CD4-positive, alpha-beta T cell (primary cell): ENCODE data around the gene SSH2. TPM values are rescaled to one million over a fixed set of nuclear protein-coding genes. Genes with fewer than 3 reads are reported as not detected.

Experiments
- ATAC-seq: fragments of 200-7000 bp; cut with Tn5 transposase; one replicate; pipeline ENCODE4 v1.10.0; 2022; ENCODE audit warnings: mild to moderate bottlenecking; ENCODE audit not compliant: poor library complexity
- CTCF ChIA-PET: fragments of 350-600 bp; sonication (Branson Sonifier 250); formaldehyde crosslinking; loops from one replicate; lab custom pipeline; 2021; ENCODE audit warnings: antibody characterized with exemption, inconsistent platforms; lab: Charles Lee
- POLR2A ChIA-PET: fragments of 350-600 bp; sonication (Branson Sonifier 250); formaldehyde crosslinking; loops from one replicate; lab custom pipeline; 2021; ENCODE audit warnings: antibody characterized with exemption, inconsistent platforms; lab: Charles Lee
- DNase-seq, 14 experiments: peaks; one replicate each; pipeline ENCODE4 v3.0.0-alpha.2; 2013 to 2020; ENCODE audit warnings: mixed read lengths in 2 of 14
- H3K27ac ChIP-seq, 2 donors: one replicate each; pipeline versions ENCODE4 v1.5.1 to v1.7.0; 2013; ENCODE audit warnings: low read length in 2 of 2, low read depth in 1 of 2, mild to moderate bottlenecking in 1 of 2
- H3K27me3 ChIP-seq, 2 experiments: 1 replicate in 1 of 2; 2 replicates in 1 of 2; pipeline versions ENCODE4 v1.6.1 to v1.7.0; 2013; ENCODE audit warnings: low read length in 2 of 2, control low read depth in 1 of 2, mild to moderate bottlenecking in 1 of 2, moderate library complexity in 1 of 2; ENCODE audit not compliant: insufficient read depth in 2 of 2, control insufficient read depth in 1 of 2
- H3K36me3 ChIP-seq: one replicate; pipeline ENCODE4 v1.6.1; 2013; ENCODE audit warnings: low read length, control low read depth; ENCODE audit not compliant: insufficient read depth
- H3K4me1 ChIP-seq: one replicate; pipeline ENCODE4 v1.6.1; 2013; ENCODE audit warnings: low read length, control low read depth; ENCODE audit not compliant: insufficient read depth
- H3K4me3 ChIP-seq: one replicate; pipeline ENCODE4 v1.5.1; 2013; ENCODE audit warnings: mild to moderate bottlenecking, low read length, moderate library complexity
- H3K9me3 ChIP-seq, 2 experiments: 1 replicate in 1 of 2; 2 replicates in 1 of 2; pipeline versions ENCODE4 v1.6.1 to v1.7.0; 2013; ENCODE audit warnings: low read length in 2 of 2, mild to moderate bottlenecking in 2 of 2, control low read depth in 1 of 2, moderate library complexity in 1 of 2; ENCODE audit not compliant: control insufficient read depth in 1 of 2, insufficient read depth in 1 of 2
- H3K27ac Mint-ChIP-seq: one replicate; pipeline ENCODE4 v1.8.0; 2020; ENCODE audit warnings: mixed read lengths
- H3K27me3 Mint-ChIP-seq: one replicate; pipeline ENCODE4 v1.8.0; 2021; ENCODE audit warnings: mixed read lengths
- H3K36me3 Mint-ChIP-seq: one replicate; pipeline ENCODE4 v1.8.0; 2021; ENCODE audit warnings: low read depth, mixed read lengths
- H3K4me1 Mint-ChIP-seq: one replicate; pipeline ENCODE4 v1.8.0; 2021; ENCODE audit warnings: low read depth, mixed read lengths
- H3K4me3 Mint-ChIP-seq: one replicate; pipeline ENCODE4 v1.8.0; 2020; ENCODE audit warnings: mild to moderate bottlenecking, mixed read lengths
- H3K9me3 Mint-ChIP-seq: one replicate; pipeline ENCODE4 v1.8.0; 2020; ENCODE audit warnings: mixed read lengths
- CTCF ChIP-seq: fragments of 200-600 bp; IDR thresholded peaks from one replicate; pipeline ENCODE4 v1.8.0; 2022; ENCODE audit warnings: antibody characterized with exemption, mild to moderate bottlenecking
- intact Hi-C, 2 experiments: fragments of 100-400 bp; cut with DNase I in 1 of 2; cut with micrococcal nuclease in 1 of 2; formaldehyde crosslinking; loops; one replicate each; pipeline versions ENCODE4 v1.15.1 to v1.9.0; 2023 to 2025; cut with DNase I, micrococcal nuclease
- total RNA-seq, 174 experiments: library from RNA in 2 of 174; stranded (reverse) in 2 of 174; gene quantifications; one replicate each; pipeline ENCODE4 v1.2.3 and lab custom pipeline; 2021 to 2026

SSH2 gene
- total RNA-seq, 2 experiments from 2014 or later: 73.4 to 81.5 TPM

GRCh38 chr17:29791336-29792080 is 138.5 kb downstream of the SSH2 start:
- POLR2A ChIA-PET: interaction anchor here (0.6 kb wide), 1 partner anchor 419 kb away, joined by 3 read pairs; no protein-coding TSS in a partner anchor
- TF ChIP-seq CTCF: no peak
- Histone ChIP-seq H3K4me1 (no peaks in the 10 kb centered on the region), H3K27me3 (no peaks in the 10 kb centered on the region), H3K4me3 (no peak overlapping the region), H3K36me3 (peaks cover 4% of the 10 kb centered on the region), H3K27ac (no peak overlapping the region), H3K9me3 (no peaks in the 10 kb centered on the region)
- H3K9me3 Mint-ChIP-seq: no peaks in the 10 kb centered on the region
- no peak overlapping the region for H3K27ac Mint-ChIP-seq
- H3K4me1 Mint-ChIP-seq: no peaks in the 10 kb centered on the region
- no peak overlapping the region for H3K4me3 Mint-ChIP-seq
- intact Hi-C loops: no loop called here
- no peak for DNase-seq
- CTCF ChIA-PET: interaction anchor here (0.7 to 1.0 kb wide), 4 partner anchors 9 to 136 kb away, joined by 3 read pairs; no protein-coding TSS in a partner anchor
- ATAC-seq: no peak
- no peaks in the 10 kb centered on the region for H3K27me3 Mint-ChIP-seq
- H3K36me3 Mint-ChIP-seq: peaks cover 14% of the 10 kb centered on the region

- Histone ChIP-seq H3K27me3 (no peaks in the 10 kb centered on the region), H3K27ac (no peak overlapping the region), H3K9me3 (no peaks in the 10 kb centered on the region), H3K36me3 (peaks cover 4% of the 10 kb centered on the region), H3K4me3 (no peak overlapping the region), H3K4me1 (no peaks in the 10 kb centered on the region)
- POLR2A ChIA-PET: no interaction called here
- intact Hi-C loops: no loop called here
- CTCF ChIA-PET: no interaction called here
- Mint-ChIP-seq H3K9me3 (no peaks in the 10 kb centered on the region), H3K4me1 (no peaks in the 10 kb centered on the region), H3K36me3 (peaks cover 17% of the 10 kb centered on the region), H3K4me3 (no peak overlapping the region), H3K27me3 (no peaks in the 10 kb centered on the region), H3K27ac (no peak overlapping the region)
- ATAC-seq (no peak), DNase-seq (no peak)
- no peak for TF ChIP-seq CTCF
These were observed 140.5 kb downstream of the SSH2 start for GRCh38 chr17:29789196-29790170.

GRCh38 chr17:29787995-29788394 is 142.0 kb downstream of the SSH2 start:
- CTCF ChIA-PET: no interaction called here
- H3K36me3 Mint-ChIP-seq: peaks cover 14% of the 10 kb centered on the region
- no peak overlapping the region for H3K27ac Mint-ChIP-seq
- intact Hi-C loops: no loop called here
- no peaks in the 10 kb centered on the region for H3K9me3 Mint-ChIP-seq
- H3K4me3 Mint-ChIP-seq: no peak overlapping the region
- Histone ChIP-seq H3K4me3 (no peak overlapping the region), H3K27me3 (no peaks in the 10 kb centered on the region), H3K36me3 (peaks cover 4% of the 10 kb centered on the region), H3K9me3 (no peaks in the 10 kb centered on the region), H3K27ac (no peak overlapping the region), H3K4me1 (no peaks in the 10 kb centered on the region)
- no peak for TF ChIP-seq CTCF
- no peak for DNase-seq
- no peaks in the 10 kb centered on the region for H3K27me3 Mint-ChIP-seq
- ATAC-seq: no peak
- POLR2A ChIA-PET: no interaction called here
- H3K4me1 Mint-ChIP-seq: no peaks in the 10 kb centered on the region
